A549 (cell line): ENCODE results near the gene HMGCL.

ENCODE experiments used
- CBX2 ChIP-seq: fragments of 200-600 bp; sonication (generic); IDR thresholded peaks from 2 replicates; pipeline ENCODE4 v1.6.1; 2016; ENCODE audit warnings: low read depth, mild to moderate bottlenecking, borderline replicate concordance
- CTCF ChIP-seq: fragments of >200 bp; sonication (Bioruptor Twin); formaldehyde crosslinking; IDR thresholded peaks from 3 replicates; pipeline ENCODE4 v1.5.1; 2016
- E2F6 ChIP-seq: IDR thresholded peaks from 2 replicates; pipeline ENCODE4 v1.6.1; 2012; ENCODE audit warnings: low read depth, borderline replicate concordance
- ELK1 ChIP-seq: fragments of 150-350 bp; IDR thresholded peaks from 2 replicates; pipeline ENCODE4 v1.6.1; 2014; ENCODE audit warnings: low read depth, mild to moderate bottlenecking, low read length
- EP300 ChIP-seq, 2 experiments: fragments of >200 bp; sonication (Bioruptor Twin); formaldehyde crosslinking; IDR thresholded peaks; 2 replicates in 1 of 2; 3 replicates in 1 of 2; pipeline ENCODE4 v1.6.1; 2016 to 2017
- JUN ChIP-seq, 2 experiments: fragments of >200 bp; sonication (Bioruptor Twin); formaldehyde crosslinking; IDR thresholded peaks; 2 replicates in 1 of 2; 3 replicates in 1 of 2; pipeline ENCODE4 v1.6.1; 2016 to 2017
- PBX3 ChIP-seq: IDR thresholded peaks from 2 replicates; pipeline ENCODE4 v1.6.1; 2012
- POLR2A ChIP-seq: IDR thresholded peaks from 2 replicates; pipeline ENCODE4 v1.6.1; 2012; ENCODE audit warnings: mild to moderate bottlenecking, low read length
- RFX5 ChIP-seq: fragments of 450-650 bp; IDR thresholded peaks from 2 replicates; pipeline ENCODE4 v1.7.1; 2014; ENCODE audit warnings: antibody characterized with exemption, mild to moderate bottlenecking, moderate library complexity
- SMC3 ChIP-seq: fragments of >200 bp; sonication (Bioruptor Twin); formaldehyde crosslinking; IDR thresholded peaks from 3 replicates; pipeline ENCODE4 v1.6.1; 2018; ENCODE audit warnings: inconsistent platforms

DNA sequence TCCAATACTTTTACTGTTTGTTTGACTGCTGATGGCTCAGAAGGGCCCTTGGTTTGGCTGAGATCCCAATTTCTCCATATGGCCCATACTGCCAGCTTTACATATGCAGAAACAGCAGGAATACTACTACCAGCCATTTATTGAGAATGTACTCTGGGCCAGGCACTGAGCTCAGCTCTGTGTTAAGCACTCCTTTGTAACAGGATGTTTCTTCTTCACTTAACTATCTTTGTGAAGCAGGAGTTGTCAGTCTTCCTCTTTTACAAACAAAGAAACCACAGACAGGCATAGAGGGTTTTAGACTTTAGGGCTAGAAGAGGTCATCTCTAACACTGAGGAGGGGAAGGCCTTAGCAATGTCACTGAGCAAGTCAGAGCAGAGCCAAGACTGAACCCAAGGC lies 8.3 kb downstream of the HMGCL start:
- TF ChIP-seq CTCF = no peak
- no peak for TF ChIP-seq E2F6
- TF ChIP-seq SMC3 = no peak
- TF ChIP-seq POLR2A = no peak
- no peak for TF ChIP-seq EP300 (IDR thresholded peaks at IDR 0.05)
- TF ChIP-seq JUN (IDR thresholded peaks at IDR 0.05) = no peak
- no peak for TF ChIP-seq PBX3
- TF ChIP-seq CBX2 = no peak
- no peak for TF ChIP-seq ELK1
- TF ChIP-seq RFX5 = no peak
